ENCODE data around the gene CDH13.

GRCh38 chr16:82935766-82936165, 309.0 kb downstream of the CDH13 start:
- TF ChIP-seq EZH2 (IDR thresholded peaks at IDR 0.05; ENCODE audit: borderline replicate concordance, low read depth, low read length, severe bottlenecking), result no peak
- TF ChIP-seq CTCF (IDR thresholded peaks at IDR 0.05; ENCODE audit: borderline replicate concordance, extremely low read depth, low read length, poor library complexity, severe bottlenecking), result no peak
